Adrenal gland (tissue), 5 donors: ENCODE measurements around the gene DOCK9.

Experiments used
- CTCF ChIP-seq, 6 experiments: fragments of 450-650 bp in 4 of 6; fragments of 200-600 bp in 2 of 6; sonication (generic) in 1 of 6; IDR thresholded peaks; 1 replicate in 5 of 6; 2 replicates in 1 of 6; pipeline versions ENCODE4 v1.5.1 to v1.8.0; 2016 to 2021; ENCODE audit warnings: antibody characterized with exemption in 6 of 6, mild to moderate bottlenecking in 2 of 6, moderate library complexity in 1 of 6
- POLR2A ChIP-seq, 2 donors: fragments of 450-650 bp; IDR thresholded peaks; one replicate each; pipeline ENCODE4 v1.6.1; 2017; ENCODE audit warnings: antibody characterized with exemption in 2 of 2, mild to moderate bottlenecking in 2 of 2, moderate library complexity in 1 of 2
- donor health status: DM: no; HTN: no; CAD: no.

- TF ChIP-seq POLR2A (IDR thresholded peaks at IDR 0.05), result no peak
- TF ChIP-seq CTCF (IDR thresholded peaks at IDR 0.05), result no peak
These were observed 191.8 kb downstream of the DOCK9 start for GRCh38 chr13:98786023-98786422.
